SKM-1 treated with dmso at 0.1 percent for 144 hours (cell line): Measurements from ENCODE around the gene GALNS.

Experiments
- DNase-seq: peaks from one replicate; lab custom pipeline; 2025; ENCODE audit not compliant: unreplicated experiment; lab: John Stamatoyannopoulos, UW

Gene GALNS

DNA sequence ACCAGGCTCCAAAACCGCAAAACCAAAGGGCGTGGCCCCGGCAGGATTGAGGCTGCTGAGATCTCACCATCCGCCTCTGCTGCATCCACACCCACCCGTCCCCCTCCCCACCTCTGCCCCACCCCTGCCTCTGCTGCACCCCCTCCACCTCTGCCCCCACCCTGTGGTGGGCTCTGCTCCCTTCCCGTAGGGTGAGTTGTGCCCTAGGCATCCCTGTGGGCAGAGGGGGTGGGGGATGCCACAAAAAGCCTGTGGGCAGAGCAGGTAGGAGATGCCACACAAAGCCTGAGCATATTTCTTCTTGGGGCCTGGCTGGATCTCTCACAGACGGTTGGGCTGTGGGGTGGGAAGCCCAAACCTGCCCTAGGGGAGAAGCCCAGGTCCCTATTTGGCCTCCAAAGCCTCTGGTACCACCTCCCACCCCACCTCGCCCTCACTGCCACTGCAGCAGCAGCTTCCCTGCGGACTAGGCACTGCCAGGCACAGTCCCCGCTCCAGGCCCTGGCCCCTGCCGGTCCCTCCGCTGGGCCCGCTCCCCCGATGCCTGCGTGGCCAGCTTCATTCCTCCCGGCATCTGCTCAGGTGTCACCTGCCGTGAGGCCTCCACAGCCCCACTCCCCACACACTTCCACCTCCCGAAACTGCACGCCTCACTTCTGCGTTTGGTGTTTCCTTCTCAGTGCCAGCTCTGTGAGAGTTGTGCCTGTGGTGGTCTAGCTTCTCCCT is 21.0 kb upstream of the GALNS start:
- no peak for DNase-seq

DNA sequence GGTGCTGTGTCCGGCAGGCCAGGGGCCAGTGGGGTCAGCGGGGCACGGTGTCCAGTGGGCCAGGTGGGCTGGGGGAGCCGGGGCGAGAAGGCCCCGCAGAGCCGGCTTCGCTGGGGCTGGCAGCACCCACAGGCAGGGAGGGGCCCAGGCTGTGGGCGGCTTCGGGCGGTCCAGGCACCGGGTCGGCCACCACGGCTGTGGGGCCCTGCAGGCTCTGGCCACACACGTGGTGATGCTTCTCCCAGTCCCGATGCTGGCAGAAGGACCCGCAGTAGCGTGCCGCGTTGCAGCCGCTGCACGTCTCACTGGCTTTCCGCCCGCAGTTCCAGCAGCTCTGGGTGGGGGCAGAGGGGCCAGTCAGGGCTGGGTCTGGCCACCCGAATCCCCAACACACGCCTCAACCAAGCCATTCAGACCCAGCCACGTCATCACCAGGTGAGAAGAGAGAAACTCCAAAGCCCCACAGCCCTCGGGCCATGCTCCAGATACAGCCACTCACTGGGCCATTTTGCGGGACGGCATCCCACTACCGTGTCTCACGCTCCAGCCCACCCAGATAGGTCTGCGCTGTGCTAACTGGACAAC is 20.3 kb upstream of the GALNS start:
- DNase-seq = no peak

DNA sequence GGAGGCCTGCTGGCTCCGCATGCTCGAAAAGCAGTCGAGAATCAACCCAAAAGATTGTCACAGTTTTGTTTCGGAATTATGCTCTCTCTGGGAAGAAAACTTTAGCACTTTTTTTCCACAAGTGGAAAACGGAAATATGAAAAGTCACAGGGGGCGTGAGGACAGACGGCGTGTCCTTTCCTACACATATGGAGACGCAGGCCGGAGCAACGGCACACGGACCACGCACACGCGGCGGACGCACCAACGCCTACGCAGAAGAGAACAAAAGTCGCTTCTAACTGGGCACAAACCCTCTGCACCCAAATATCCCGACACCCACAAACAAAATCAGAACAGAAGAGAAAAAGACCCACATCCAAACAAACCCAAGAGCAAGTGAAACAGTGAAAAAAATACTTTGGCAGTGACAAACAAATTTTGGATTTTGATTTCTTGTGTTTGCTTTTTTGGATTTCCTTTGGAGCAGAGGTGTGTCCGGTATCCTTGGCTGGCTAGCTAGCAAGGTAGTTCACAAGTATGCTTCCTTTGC is 19.0 kb upstream of the GALNS start:
- DNase-seq = no peak

DNA sequence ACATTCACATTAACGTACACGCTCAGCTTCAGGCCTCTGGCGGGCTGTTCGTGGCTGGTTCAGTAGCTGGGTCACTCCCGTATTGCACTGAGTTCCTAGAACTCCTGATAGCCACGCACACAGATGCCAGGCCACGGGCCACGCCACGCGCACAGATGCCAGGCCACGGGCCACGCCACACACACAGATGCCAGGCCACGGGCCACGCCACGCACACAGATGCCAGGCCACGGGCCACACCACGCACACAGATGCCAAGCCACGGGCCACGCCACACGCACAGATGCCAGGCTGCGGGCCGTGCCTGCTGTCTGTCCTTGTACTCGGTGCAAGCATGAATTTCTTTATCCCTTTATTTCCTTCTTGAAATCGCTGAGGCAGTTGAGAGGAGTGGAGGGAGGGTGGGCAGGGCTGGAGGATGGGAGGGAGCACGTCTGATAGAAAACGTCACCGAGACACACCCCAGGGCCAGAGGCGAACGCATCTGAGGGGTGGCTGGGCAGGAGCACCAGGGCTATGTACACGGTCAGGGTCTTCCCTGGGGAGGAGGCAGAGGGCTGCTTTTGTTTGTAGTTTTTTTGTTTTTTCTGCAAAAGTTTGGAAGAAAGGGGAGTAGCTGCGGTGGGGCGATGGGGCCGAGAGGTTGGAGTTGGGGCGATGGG is 18.3 kb upstream of the GALNS start:
- DNase-seq = no peak

DNA sequence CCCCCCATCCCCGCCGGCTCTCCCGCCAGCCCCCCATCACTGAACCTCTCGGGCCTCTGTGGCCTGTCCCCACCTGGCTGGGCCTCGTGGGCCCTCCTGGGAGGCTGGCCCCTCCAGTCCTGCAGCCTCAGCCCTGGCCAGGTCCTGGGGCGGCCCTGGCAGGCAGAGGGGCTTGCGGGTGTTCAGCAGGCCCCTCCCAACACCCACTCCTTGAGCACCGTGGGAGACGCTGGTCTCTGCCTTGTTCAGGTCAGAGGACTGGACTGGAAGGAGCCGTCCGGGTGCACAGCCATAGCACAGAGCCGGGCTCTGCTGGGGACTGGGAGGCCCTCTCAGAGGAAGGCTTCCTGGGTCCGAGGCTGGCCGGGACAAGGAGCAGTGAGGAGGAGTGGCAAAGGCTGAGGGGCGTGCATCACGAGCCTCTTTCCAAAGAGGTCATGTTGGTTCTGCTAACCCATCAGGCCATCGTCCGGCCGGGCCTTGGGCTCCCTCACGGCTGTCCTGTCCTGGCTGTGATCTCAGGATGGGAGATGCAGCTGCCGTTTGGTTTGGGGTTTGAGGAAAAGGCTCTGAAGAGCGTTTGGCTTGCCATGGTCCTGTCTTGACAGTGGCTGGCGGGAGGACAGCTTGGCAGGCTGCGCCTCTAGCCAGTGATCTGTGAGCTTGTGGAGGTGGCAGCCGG is 16.0 kb upstream of the GALNS start:
- no peak for DNase-seq

DNA sequence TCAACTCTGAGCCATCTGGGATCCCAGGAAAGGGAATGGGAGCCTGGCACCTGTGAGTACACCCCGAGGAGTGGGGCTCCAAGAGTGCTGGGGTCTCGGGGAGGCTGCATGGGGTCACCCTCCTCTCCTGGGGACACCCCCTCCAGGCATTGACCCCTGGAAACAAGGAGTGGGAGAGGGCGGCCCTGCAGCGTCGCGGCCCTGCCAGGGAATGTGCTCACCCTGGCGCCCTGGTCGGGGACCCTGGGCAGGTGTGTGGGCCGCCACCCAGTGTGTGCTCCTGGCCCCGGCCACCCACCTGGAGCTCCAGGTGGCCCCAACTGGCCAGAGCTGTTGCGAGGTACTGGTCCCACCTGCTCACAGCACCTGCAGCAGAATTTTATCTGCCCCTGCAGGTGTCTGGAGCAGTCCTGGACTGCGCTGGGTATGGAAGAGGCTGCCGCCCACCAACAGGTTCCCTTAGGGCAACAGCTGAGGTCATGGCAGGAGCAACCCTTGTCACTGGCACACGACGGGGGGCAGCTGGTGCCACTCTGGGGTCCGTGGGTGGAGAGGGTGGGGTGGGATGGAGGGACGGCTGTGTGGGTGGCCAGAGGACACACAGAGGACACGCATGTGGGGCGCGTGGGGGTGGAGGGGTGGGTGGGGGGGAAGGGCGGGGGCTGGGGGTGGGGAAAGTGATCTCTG is 15.1 kb upstream of the GALNS start:
- no peak for DNase-seq

DNA sequence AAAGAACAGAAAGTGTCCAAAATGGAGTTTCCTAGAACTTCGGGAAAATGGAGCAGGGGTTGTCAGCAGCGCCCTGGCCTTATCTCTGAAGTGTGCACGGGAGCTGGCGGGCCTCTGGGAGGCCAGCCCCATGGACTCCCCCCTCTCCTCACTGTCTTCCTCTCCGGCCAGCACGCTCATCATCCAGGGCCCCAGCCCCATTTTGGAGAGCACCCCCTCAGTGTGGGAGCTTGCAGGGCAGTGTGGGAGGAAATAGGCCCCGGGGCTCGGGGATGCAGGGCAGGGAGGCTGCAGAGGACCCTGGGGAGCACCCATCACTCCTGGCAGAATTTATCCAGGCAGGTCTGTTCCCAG is 14.6 kb upstream of the GALNS start:
- DNase-seq = no peak

DNA sequence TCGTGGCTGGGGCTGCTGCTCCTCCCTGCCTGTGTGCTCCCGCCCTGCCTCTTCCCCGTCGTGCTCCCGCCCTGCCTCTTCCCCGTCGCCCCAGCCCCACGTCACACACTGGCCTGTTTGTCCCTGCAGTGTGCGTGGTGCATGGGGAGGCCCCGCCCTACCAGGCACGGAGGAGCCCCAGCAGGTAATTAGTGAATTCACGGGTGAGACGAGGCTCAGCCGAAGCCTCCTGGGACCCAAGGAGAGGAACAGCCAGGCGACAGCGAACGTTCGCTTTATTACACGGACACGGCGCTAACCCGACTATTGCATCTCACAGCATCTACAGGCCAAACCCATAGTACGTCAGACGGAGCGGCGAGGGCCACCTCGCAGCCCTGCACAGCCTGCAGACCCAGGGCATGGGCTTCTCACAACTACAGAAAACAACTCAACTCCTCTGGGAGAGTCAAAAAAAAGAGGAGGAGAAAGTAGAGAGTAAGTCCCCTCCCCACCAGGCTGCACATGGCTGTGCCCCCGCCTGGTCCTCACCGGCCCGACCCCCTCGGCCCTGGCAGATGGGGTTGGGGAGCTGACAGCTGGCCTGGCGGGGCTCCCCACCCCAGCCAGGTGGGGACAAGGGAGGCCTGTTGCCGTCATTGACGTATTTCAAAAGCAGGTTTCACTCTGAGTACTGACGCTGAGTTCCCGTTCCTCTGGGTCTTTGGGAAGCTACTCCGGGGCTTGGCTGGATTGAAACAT is 14.0 kb upstream of the GALNS start:
- no peak for DNase-seq

DNA sequence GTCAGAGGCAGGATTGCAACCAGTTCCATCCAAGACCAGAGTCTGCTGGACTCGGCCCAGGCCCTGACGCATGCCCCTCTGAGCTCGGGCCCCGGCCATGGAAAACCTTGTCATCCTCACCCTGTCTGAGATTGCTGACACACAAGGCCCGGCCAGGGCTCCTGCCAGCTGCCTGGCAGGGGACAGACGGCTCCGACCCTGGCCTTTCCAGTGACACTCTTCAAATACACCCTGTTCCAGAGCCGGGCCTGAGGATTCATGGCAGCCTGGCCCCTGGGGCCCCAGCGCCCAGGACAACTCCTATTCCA is 12.9 kb upstream of the GALNS start:
- DNase-seq = no peak

DNA sequence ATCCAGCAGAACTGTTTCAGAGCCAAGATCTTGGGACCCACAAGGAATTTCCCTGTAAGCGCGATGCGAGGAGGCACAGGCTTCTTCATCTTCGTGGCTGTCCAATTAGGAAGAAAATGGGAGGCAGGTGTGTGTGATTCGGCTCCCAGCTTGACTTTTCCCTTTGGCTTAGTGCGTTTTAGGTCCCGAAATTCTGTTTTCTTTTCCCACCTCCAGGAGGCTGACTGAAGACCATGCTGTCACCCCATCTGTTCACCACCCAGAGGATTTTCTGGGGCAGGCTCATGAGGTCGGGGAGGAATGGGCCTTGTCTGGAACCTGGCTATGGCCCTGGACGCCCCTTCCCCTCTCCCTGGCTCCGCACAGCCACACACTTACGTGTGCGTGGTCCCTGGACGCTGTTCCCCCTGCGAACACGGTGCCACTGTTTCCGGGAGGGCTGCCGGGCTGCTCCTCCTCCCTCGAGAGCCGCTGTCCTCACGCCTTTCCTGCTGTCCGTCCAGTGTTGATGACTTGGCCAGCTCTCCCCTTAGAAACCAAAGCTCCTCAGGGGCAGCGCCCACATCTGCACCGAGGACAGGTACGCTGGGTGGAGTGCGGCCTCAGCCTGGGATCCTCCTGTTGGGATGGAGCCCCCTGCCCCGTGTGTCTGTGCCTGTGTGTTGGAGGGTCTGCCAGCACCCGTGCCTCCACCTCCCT is 12.4 kb upstream of the GALNS start:
- no peak for DNase-seq

DNA sequence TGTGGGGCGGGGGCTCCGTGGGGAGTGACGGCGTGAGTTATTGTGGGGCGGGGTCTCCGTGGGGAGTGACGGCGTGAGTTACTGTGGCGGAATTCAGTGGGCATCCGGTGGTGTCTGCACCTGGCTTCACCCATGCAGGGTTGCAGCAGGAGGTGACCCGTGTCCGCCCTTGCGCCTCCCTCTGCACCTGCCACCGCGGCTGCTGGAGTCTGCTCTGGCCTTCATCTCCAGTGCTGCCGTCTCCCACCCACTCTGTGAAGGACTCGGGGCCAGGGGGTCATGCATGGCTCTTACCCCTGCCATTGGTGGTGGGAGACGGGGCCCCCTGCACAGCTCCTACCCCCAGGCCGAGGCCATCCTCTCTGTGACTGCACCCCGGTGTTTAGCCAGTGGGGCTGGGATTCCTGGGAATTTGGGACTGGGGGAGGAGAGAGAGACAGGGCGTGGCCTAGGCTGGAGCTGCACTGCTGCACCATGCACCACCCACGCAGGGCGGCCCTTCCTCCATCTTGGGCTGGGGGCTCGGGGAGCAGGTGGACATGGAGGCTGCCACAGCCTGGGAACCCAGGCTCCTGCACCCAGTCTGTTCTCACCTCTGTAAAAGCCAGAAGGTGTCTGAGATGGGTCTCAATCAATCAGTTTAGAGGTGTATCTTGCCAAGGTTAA is 11.0 kb upstream of the GALNS start:
- no peak for DNase-seq

DNA sequence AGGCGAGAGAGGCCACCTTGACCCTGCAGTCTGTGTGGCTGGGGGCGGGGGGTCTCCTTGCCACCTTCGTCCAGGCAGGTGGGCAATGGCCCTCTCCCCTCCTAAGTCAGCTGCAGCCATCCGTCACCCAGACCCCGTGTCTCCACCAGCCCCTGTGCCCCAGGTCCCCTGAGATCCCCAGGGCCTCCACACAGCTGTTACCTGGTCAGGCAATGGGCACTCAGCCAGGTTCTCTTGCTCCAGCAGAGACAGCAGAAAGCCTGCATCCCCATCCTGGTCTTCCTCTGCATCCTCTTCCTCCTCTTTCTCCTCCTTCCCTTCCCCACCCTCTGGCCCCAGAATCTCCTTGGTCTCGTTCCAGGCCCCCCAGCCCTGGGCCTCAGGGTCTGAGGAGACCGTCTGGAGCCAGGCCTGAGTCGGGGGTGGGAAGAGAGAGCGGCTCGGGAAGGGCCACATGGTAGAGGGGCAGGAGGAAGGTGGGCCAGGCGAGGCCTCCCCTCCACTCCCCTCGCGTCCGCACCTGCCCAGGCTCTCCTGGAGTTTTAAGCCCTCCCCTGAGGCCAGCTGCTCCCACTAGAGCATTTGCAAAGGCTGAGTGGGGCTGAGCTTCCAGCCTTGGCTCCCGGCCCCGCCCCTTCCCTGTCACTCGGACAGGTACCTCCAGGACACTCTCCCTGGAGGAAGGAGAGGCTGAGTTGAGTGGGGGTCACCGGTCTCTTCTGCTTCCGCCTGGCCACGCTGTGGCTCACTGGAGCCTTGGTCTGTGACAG is 9.6 kb upstream of the GALNS start, which contains the start of gene PABPN1L:
Gene PABPN1L (minus strand): TSS at position 510 of the 770 bp plus-strand sequence. CDS start 54 bp downstream, at position 456.
- DNase-seq = no peak

DNA sequence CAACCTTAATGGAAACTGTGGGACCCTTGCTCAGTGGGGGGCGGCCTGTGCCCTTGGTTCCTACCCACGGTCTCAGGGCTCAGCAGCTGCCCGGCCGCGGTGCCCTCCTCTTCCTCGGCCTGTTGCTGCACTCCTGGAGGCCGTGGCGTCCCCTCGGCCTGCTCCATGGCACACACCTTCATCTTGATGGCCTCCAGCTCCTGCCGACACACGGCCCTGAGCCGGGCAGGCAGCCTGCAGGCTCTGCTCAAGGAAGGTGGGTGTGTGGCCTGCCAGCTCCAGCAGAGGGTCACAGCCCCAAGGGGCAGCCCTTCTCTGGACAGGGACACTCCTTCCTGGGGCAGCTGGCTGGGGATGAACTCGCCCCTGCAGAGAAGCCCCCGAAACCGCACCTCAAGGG is 9.0 kb upstream of the GALNS start:
- no peak for DNase-seq

DNA sequence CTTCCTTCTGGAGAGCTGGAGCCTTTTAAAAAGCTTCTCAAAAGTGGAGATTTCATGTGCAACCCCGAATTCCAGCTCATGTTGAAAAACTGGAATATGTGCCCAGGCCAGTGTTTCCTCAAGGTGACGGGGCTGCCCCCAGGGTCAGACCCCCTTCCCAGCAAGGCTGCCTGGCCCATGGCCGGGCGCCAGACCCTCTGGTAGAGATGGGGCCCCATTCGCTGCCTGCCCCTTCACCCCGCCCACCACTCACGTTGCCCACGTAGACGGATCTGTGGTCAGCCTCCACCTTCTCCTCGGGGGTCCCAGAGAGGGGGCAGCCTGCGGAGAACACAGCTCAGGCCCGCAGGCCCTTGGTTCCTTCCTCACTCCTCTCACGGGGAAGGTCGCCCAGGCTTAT is 8.6 kb upstream of the GALNS start:
- DNase-seq = no peak

DNA sequence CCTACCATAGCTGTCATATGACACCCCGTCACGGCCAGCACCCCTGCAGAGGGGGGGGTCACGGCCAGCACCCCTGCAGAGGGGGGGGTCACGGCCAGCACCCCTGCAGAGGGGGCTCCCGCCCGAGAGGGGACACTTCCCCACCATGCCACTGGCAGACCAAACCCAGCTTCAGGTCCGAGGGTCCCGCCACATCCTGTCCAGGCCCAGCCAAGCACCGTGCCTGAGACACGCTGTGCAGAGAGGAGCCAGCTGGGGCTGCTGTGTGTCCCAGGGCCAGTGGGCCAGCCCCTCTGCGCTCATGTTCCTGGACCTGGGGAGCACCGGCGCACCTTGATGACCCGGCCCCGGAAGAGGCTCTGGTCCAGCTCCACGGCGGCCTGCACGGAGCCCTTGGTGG is 7.8 kb upstream of the GALNS start:
- DNase-seq = no peak

DNA sequence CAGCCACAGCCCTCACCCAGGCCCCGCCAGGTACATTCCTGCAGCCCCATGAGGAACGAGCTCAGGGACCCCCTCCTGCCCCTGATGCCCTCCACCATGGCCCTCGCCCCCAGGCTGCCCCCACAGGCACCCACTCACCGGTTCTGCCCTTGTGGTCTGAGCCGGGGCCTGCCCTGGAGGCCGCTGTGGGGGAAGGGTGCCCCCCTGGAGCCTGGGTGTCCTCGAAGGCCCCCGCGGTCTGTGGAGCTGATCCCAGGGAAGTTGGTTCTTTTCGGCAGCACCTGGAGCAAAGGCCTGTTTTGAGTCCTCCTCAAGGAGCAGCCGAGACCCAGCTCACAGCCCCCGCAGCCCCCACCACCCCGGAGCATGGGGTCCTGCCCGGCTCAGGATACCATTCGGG is 7.4 kb upstream of the GALNS start:
- DNase-seq = no peak

DNA sequence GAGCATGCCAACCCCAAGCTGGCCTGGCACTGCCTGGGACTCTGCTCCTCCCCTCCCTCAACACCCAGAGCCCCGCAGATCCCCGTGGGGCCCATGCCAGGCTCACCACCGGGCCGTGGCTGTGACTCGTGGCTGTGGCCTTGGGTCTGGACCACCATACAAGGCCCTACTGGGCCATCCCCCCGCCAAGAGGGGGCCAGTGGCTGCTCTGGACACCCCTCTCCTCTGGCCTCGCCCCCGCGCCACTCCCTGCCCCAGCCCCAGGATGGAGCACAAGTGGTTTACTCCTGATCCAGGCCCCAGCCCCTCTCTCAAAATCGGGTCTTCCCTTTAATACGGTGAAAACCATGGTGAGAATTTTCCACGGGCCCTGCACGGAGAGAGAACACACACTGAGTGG is 6.7 kb upstream of the GALNS start:
- DNase-seq = no peak

DNA sequence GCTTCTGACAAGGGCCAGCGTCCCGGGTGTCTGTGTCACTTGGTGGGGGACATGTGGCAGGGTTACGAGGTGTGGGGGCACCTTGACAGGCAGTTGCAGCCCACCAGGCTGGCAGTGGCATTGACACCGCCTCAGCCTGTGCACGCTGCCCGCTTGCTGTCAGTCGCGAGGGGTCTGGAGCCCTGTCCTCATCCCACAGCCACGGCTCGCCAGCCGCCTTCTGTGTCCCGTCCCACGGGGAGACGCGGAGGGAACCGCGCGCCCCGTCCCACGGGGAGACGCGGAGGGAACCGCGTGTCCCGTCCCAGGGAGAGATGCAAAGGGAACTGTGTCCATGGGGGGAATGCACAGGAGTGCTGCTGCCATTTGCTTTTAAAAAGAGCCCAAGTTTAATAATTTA is 6.2 kb upstream of the GALNS start:
- no peak for DNase-seq

DNA sequence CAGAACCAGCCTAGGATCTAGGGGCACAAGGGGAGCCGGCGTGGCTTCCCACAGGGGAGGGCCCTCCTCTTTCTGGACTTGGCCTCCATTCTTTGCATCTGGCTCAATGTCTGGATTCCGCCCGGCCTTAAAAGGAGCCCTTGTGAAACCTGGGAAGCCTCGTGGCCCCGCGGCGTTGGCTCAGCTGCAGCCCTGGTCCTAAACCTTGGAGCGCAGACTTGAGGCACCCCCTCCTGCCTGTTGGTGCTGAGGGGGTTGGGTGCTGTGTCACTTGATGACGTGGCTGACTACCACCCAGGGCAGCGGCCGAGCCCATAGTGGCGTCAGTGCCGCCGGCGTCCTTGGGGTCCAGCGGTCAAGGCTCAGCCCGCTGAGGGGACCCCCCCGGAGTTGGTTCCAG is 4.6 kb upstream of the GALNS start:
- DNase-seq = no peak
